H1 (cell line): ENCODE results near the gene FAM83G. TPM values are rescaled to one million over a fixed set of nuclear protein-coding genes. Genes with fewer than 3 reads are reported as not detected.

ENCODE experiments used
- CTCF ChIA-PET: fragments of 300-600 bp; sonication (Branson Sonifier 250); formaldehyde crosslinking; loops from one replicate; lab custom pipeline; 2021; ENCODE audit not compliant: partially characterized antibody; lab: Charles Lee
- POLR2A ChIA-PET: fragments of 300-600 bp; sonication (Branson Sonifier 250); formaldehyde crosslinking; loops from one replicate; lab custom pipeline; 2021; ENCODE audit warnings: inconsistent platforms; ENCODE audit not compliant: partially characterized antibody; lab: Charles Lee
- DNase-seq, 2 experiments: peaks; one replicate each; pipeline versions ENCODE4 v3.0.0 to v3.0.0-alpha.2; 2010 to 2022; ENCODE audit warnings: low spot score in 2 of 2, low read depth in 1 of 2, mixed read lengths in 1 of 2
- FAIRE-seq: peaks from 2 replicates; lab custom pipeline; 2011; peaks lifted over from hg19 to GRCh38; lab: Jason Lieb, UNC
- H2AFZ ChIP-seq: 2 replicates; pipeline ENCODE4 v1.8.1; 2012; ENCODE audit warnings: low read length, inconsistent platforms
- H2AK5ac ChIP-seq: 2 replicates; pipeline ENCODE4 v1.6.1; 2013; ENCODE audit warnings: low read depth, low read length
- H2BK120ac ChIP-seq: replicated peaks from 2 replicates; pipeline ENCODE3; 2013; ENCODE audit warnings: low read depth, low read length, inconsistent platforms
- H2BK12ac ChIP-seq: 2 replicates; pipeline ENCODE4 v1.6.1; 2013; ENCODE audit warnings: low read depth, low read length
- H2BK15ac ChIP-seq: 2 replicates; pipeline ENCODE4 v1.6.1; 2013; ENCODE audit warnings: low read length
- H2BK20ac ChIP-seq: 2 replicates; pipeline ENCODE4 v1.6.1; 2013; ENCODE audit warnings: low read length
- H2BK5ac ChIP-seq: 2 replicates; pipeline ENCODE4 v1.6.1; 2013; ENCODE audit warnings: low read depth, low read length
- H3K14ac ChIP-seq: 2 replicates; pipeline ENCODE4 v1.6.1; 2013; ENCODE audit warnings: inconsistent platforms; ENCODE audit not compliant: insufficient read length
- H3K18ac ChIP-seq: 2 replicates; pipeline ENCODE4 v1.6.1; 2013; ENCODE audit warnings: low read length; ENCODE audit errors: extremely low read depth
- H3K23ac ChIP-seq: 2 replicates; pipeline ENCODE4 v1.6.1; 2013; ENCODE audit warnings: inconsistent platforms; ENCODE audit not compliant: insufficient read length
- H3K23me2 ChIP-seq: 2 replicates; pipeline ENCODE4 v1.6.1; 2013; ENCODE audit warnings: low read depth, low read length
- H3K27ac ChIP-seq: 2 replicates; pipeline ENCODE4 v1.6.1; 2011; ENCODE audit warnings: low read depth, low read length, inconsistent platforms
- H3K27me3 ChIP-seq, 4 experiments: replicated peaks in 1 of 4; 1 replicate in 1 of 4; 2 replicates in 3 of 4; pipeline versions ENCODE4 v1.6.1 to v1.8.1; 2011 to 2013; ENCODE audit warnings: low read length in 3 of 4, mild to moderate bottlenecking in 3 of 4, inconsistent platforms in 2 of 4, mixed read lengths in 2 of 4, moderate library complexity in 1 of 4; ENCODE audit not compliant: control insufficient read depth in 3 of 4, insufficient read depth in 3 of 4; ENCODE audit errors: extremely low read depth in 1 of 4
- H3K36me3 ChIP-seq, 4 experiments: 2 replicates each; pipeline versions ENCODE4 v1.6.1 to v1.8.1; 2011 to 2013; ENCODE audit warnings: mild to moderate bottlenecking in 4 of 4, low read length in 3 of 4, moderate library complexity in 2 of 4, control low read depth in 1 of 4, inconsistent platforms in 1 of 4; ENCODE audit not compliant: insufficient read depth in 4 of 4, control insufficient read depth in 2 of 4
- H3K4ac ChIP-seq: replicated peaks from 2 replicates; pipeline ENCODE3; 2013; ENCODE audit warnings: low read length, low read depth, mixed read lengths, inconsistent platforms; ENCODE audit not compliant: insufficient read length
- H3K4me1 ChIP-seq, 4 experiments: replicated peaks in 1 of 4; 1 replicate in 1 of 4; 2 replicates in 3 of 4; pipeline versions ENCODE4 v1.6.1 to v1.8.1; 2011 to 2013; ENCODE audit warnings: low read length in 3 of 4, inconsistent platforms in 2 of 4, mixed read lengths in 1 of 4; ENCODE audit not compliant: insufficient read depth in 4 of 4, control insufficient read depth in 3 of 4
- H3K4me2 ChIP-seq, 2 experiments: 2 replicates each; pipeline versions ENCODE4 v1.6.1 to v1.8.1; 2011 to 2013; ENCODE audit warnings: low read depth in 2 of 2, low read length in 2 of 2, control low read depth in 1 of 2, inconsistent platforms in 1 of 2, mild to moderate bottlenecking in 1 of 2; ENCODE audit not compliant: insufficient read depth in 1 of 2
- H3K4me3 ChIP-seq, 4 experiments: fragments of 200-600, 300-600 bp in 1 of 4; sonication (generic), shearing (Covaris generic), sonication (Bioruptor Twin) in 1 of 4; 2 replicates each; pipeline versions ENCODE4 v1.5.1 to v1.8.1; 2011 to 2016; ENCODE audit warnings: low read length in 4 of 4, low read depth in 3 of 4, control low read depth in 2 of 4, inconsistent platforms in 2 of 4, mild to moderate bottlenecking in 2 of 4, mixed read lengths in 1 of 4, moderate library complexity in 1 of 4; ENCODE audit not compliant: insufficient read depth in 2 of 4; ENCODE audit errors: extremely low read depth in 1 of 4
- H3K56ac ChIP-seq: replicated peaks from 2 replicates; pipeline ENCODE3; 2013; ENCODE audit warnings: low read depth, mild to moderate bottlenecking, mixed read lengths, low read length, inconsistent platforms; ENCODE audit not compliant: insufficient read length
- H3K79me1 ChIP-seq: 2 replicates; pipeline ENCODE4 v1.6.1; 2013; ENCODE audit warnings: low read depth, low read length, control low read depth
- H3K79me2 ChIP-seq, 2 experiments: 2 replicates each; pipeline versions ENCODE4 v1.6.1 to v1.8.1; 2012 to 2013; ENCODE audit warnings: low read length in 2 of 2, mild to moderate bottlenecking in 2 of 2, inconsistent platforms in 1 of 2; ENCODE audit not compliant: insufficient read depth in 2 of 2, control insufficient read depth in 1 of 2
- H3K9ac ChIP-seq, 4 experiments: replicated peaks in 1 of 4; 1 replicate in 1 of 4; 2 replicates in 3 of 4; pipeline versions ENCODE4 v1.6.1 to v1.8.1; 2011 to 2013; ENCODE audit warnings: low read depth in 3 of 4, low read length in 3 of 4, control low read depth in 2 of 4, mild to moderate bottlenecking in 2 of 4, moderate library complexity in 2 of 4, inconsistent platforms in 1 of 4; ENCODE audit errors: extremely low read depth in 1 of 4
- H3K9me3 ChIP-seq, 2 experiments: 2 replicates each; pipeline versions ENCODE4 v1.6.1 to v1.8.1; 2012 to 2013; ENCODE audit warnings: mild to moderate bottlenecking in 2 of 2, moderate library complexity in 2 of 2, control low read depth in 1 of 2, inconsistent platforms in 1 of 2, low read depth in 1 of 2, low read length in 1 of 2, mixed read lengths in 1 of 2; ENCODE audit not compliant: insufficient read depth in 2 of 2
- H4K20me1 ChIP-seq, 2 experiments: replicated peaks in 1 of 2; 2 replicates each; pipeline versions ENCODE3 to v1.8.1; 2011 to 2013; ENCODE audit warnings: inconsistent platforms in 2 of 2, low read length in 2 of 2, mild to moderate bottlenecking in 1 of 2; ENCODE audit not compliant: insufficient read depth in 2 of 2, control insufficient read depth in 1 of 2
- H4K5ac ChIP-seq: 2 replicates; pipeline ENCODE4 v1.6.1; 2013; ENCODE audit warnings: low read length, low read depth, mixed read lengths, inconsistent platforms; ENCODE audit not compliant: insufficient read length
- H4K8ac ChIP-seq: 2 replicates; pipeline ENCODE4 v1.8.0; 2013; ENCODE audit warnings: mild to moderate bottlenecking, moderate library complexity, low read length, inconsistent platforms; ENCODE audit not compliant: insufficient read depth; ENCODE audit errors: extremely low read depth
- H4K91ac ChIP-seq: replicated peaks from 2 replicates; pipeline ENCODE3; 2013; ENCODE audit warnings: low read length, mixed read lengths, inconsistent platforms; ENCODE audit not compliant: insufficient read length
- BRCA1 ChIP-seq: IDR thresholded peaks from 2 replicates; pipeline ENCODE4 v1.6.1; 2012; ENCODE audit warnings: low read depth, low read length, improper control_type of control experiment
- CHD1 ChIP-seq: IDR thresholded peaks from 2 replicates; pipeline ENCODE4 v1.6.1; 2012; ENCODE audit warnings: low read depth, low read length, improper control_type of control experiment
- CHD2 ChIP-seq: IDR thresholded peaks from 2 replicates; pipeline ENCODE4 v1.6.1; 2012; ENCODE audit warnings: low read length, improper control_type of control experiment
- CTCF ChIP-seq, 3 experiments: IDR thresholded peaks; 1 replicate in 2 of 3; 2 replicates in 1 of 3; pipeline versions ENCODE4 v1.5.1 to v1.6.1; 2011; ENCODE audit warnings: low read length in 3 of 3, mild to moderate bottlenecking in 3 of 3, inconsistent platforms in 2 of 3, low read depth in 1 of 3, moderate library complexity in 1 of 3; ENCODE audit not compliant: insufficient read depth in 1 of 3; ENCODE audit errors: control extremely low read depth in 1 of 3
- EZH2 ChIP-seq: fragments of 200-600 bp; sonication (generic); IDR thresholded peaks from 2 replicates; pipeline ENCODE4 v1.7.1; 2012; ENCODE audit warnings: low read depth, mild to moderate bottlenecking, moderate library complexity, low read length, inconsistent platforms; ENCODE audit not compliant: severe bottlenecking
- FOSL1 ChIP-seq: IDR thresholded peaks from 2 replicates; pipeline ENCODE4 v1.6.1; 2011; ENCODE audit warnings: mild to moderate bottlenecking, low read depth, low read length, moderate library complexity; ENCODE audit not compliant: insufficient read depth
- MAFK ChIP-seq: IDR thresholded peaks from 2 replicates; pipeline ENCODE4 v1.6.1; 2012; ENCODE audit warnings: low read depth, mild to moderate bottlenecking, improper control_type of control experiment, low read length
- RNF2 ChIP-seq: fragments of 200-900, 300-1000 bp; sonication (generic); IDR thresholded peaks from 2 replicates; pipeline ENCODE4 v1.7.1; 2016; ENCODE audit warnings: borderline replicate concordance, low read depth, mild to moderate bottlenecking, antibody characterized with exemption, low read length; ENCODE audit not compliant: poor library complexity, severe bottlenecking; ENCODE audit errors: missing control alignments
- SIN3A ChIP-seq, 2 experiments: IDR thresholded peaks in 1 of 2; conservative IDR thresholded peaks in 1 of 2; 2 replicates each; pipeline ENCODE4 v1.6.1; 2011 to 2012; ENCODE audit warnings: low read length in 2 of 2, improper control_type of control experiment in 1 of 2, low read depth in 1 of 2, mild to moderate bottlenecking in 1 of 2
- TCF12 ChIP-seq: IDR thresholded peaks from 2 replicates; pipeline ENCODE4 v1.6.1; 2011; ENCODE audit warnings: low read depth, mild to moderate bottlenecking, low read length
- WGBS, 2 experiments: shearing (Covaris generic) in 1 of 2; methylation state at CpG; one replicate each; pipeline versions ENCODE4 v1.1.6 to v1.1.7; 2013 to 2015; ENCODE audit warnings: low lambda C conversion rate in 2 of 2, mixed read lengths in 2 of 2, inconsistent platforms in 1 of 2, low coverage in 1 of 2, missing lambda C conversion rate in 1 of 2; ENCODE audit not compliant: insufficient replicate concordance in 2 of 2, insufficient coverage in 1 of 2, insufficient read length in 1 of 2; ENCODE audit errors: extremely low coverage in 1 of 2, missing lambda C conversion rate in 1 of 2; 5-methylcytosine and 5-hydroxymethylcytosine counted together
- polyA plus RNA-seq, 7 experiments: library from polyadenylated mRNA; depleted of rRNA in 3 of 7; stranded (reverse) in 5 of 7; unstranded in 2 of 7; fragments of >200 nt in 5 of 7; fragments of 200-250 nt in 2 of 7; gene quantifications; 1 replicate in 5 of 7; 2 replicates in 1 of 7; 4 replicates in 1 of 7; pipeline versions ENCODE4 v1.2.1 to v1.2.3, GENCODE V29; 2011 to 2013; ENCODE audit warnings: missing spikeins in 2 of 7, mixed read lengths in 2 of 7
- total RNA-seq: library from RNA; stranded (reverse); fragmentation: NEBNext Ultra II Directional; extraction: Animal tissue kit (Norgen Biotek cat#: 25700); gene quantifications from 2 replicates; pipeline ENCODE4 v1.2.1, GENCODE V29; 2021

Gene FAM83G
- total and polyA plus RNA-seq, 2 of the 8 experiments (the other 6 are each of a cell fraction or from before 2014, with no cell fraction given) = 15.4 to 29.0 TPM

DNA sequence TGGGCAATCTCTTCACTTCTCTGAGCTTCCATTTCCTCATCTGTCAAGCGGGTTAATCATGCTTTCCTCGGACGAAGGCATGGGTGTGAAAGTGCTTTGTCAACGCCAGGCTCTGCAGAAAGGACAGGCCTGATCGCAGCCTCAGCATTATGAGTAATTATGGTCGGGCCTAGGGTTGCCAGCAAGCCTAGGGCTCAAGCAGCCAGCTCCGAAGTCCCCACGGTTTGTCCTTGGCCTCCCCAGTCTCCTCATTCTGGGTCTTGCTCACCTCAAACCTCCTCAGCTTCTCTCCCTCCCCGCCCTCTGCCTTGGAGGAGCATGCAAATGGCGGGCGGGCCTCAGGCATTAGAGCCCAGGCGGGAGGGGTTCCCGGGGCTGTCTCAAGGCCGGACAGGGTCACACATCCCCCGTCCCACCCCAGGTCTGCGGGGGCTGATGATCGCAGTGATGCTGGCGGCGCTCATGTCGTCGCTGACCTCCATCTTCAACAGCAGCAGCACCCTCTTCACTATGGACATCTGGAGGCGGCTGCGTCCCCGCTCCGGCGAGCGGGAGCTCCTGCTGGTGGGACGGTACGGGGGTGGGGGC is 10.2 kb upstream of the FAM83G start:
- Histone ChIP-seq H2BK12ac (0 out of 2 replicates have a peak overlapping the region, but pooled peaks have one; percentile 50), H3K4ac (no peak overlapping the region), H2BK20ac (no peak overlapping the region), H4K91ac (no peak overlapping the region), H3K27ac (no peak overlapping the region), H2BK120ac (no peak overlapping the region), H2BK5ac (no peak overlapping the region), H3K79me2 (no peaks in the 10 kb centered on the region), H3K9me3 (no peaks in the 10 kb centered on the region), H3K14ac (no peak overlapping the region), H4K20me1 (no peaks in the 10 kb centered on the region), H3K79me1 (no peaks in the 10 kb centered on the region), H3K23ac (no peak overlapping the region), H3K4me2 (no peak overlapping the region), H4K5ac (no peak overlapping the region), H2AK5ac (no peak overlapping the region), H3K9ac (no peak overlapping the region), H3K27me3 (no peaks in the 10 kb centered on the region; a peak in 1 of 7 replicates), H4K8ac (no peak overlapping the region), H3K4me3 (no peak overlapping the region), H3K56ac (no peak overlapping the region), H3K4me1 (peaks cover 0 to 6% (median 2%) of the 10 kb centered on the region in 4 experiments; a peak in 3 of 7 replicates), H2AFZ (no peak overlapping the region), H3K18ac (no peak overlapping the region), H3K36me3 (no peaks in the 10 kb centered on the region), H3K23me2 (no peaks in the 10 kb centered on the region), H2BK15ac (no peak overlapping the region)
- no peak for DNase-seq
- WGBS, 2 experiments = 90% methylated on average over 26 of the region's 29 CpGs; no CpG with 5 or more reads in 1 of the 2 experiments
- FAIRE-seq = no peak
- ChIA-PET CTCF (interaction anchor here (1.4 to 1.7 kb wide), 3 partner anchors 10 to 53 kb away, joined by 3 to 7 read pairs (median 4); no protein-coding TSS in a partner anchor), POLR2A (interaction anchor here (1.3 kb wide), 1 partner anchor 17 kb away, joined by 4 read pairs; no protein-coding TSS in a partner anchor)
- TF ChIP-seq BRCA1 (no peak), RNF2 (no peak), CTCF (IDR thresholded peaks at IDR 0.05; ENCODE audit: control extremely low read depth in 1 of 3, insufficient read depth in 1 of 3, low read depth in 1 of 3, low read length in 3 of 3) (no peak), SIN3A (conservative IDR thresholded peaks at IDR 0.05 in 1 of 2, IDR thresholded peaks at IDR 0.05 in 1 of 2; ENCODE audit: low read depth in 1 of 2, low read length in 2 of 2) (no peak), FOSL1 (no peak), TCF12 (no peak), CHD1 (no peak), MAFK (no peak), CHD2 (no peak), EZH2 (no peak)
